HG03520 (cell line): ENCODE results near the gene FGF6.
"Not testable (repeated sequence)": the region's sequence is repeated elsewhere in the genome, so short reads cannot be mapped to it uniquely, and the experiment has no call there.

Experiments
- ATAC-seq: cut with Tn5 transposase; IDR thresholded peaks from one replicate; pipeline ENCODE4 v1.9.1; 2021; ENCODE audit warnings: mild to moderate bottlenecking, moderate library complexity; ENCODE audit not compliant: unreplicated experiment

The FGF6 gene

DNA sequence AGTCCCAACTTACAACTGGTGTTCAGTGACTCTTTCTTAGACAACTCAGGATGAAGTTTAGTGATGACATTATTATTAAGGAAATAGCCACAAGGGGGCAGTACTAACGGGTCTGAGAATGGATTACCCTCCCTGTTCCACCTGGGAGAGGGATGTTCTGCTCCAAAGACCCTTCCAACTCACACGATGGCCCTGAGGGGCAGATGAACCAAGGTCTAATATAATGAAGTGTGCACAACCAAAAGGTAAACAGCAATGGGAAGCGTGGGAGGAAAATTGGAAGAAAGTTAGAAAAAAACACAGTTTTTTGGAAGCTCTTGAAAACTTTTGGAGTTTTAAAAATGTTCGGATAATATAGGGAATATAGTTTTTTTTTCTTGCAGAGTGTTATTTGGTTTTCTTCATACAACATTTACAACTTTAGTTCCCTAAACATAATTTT, 24.0 kb downstream of the FGF6 start:
- no peak for ATAC-seq

DNA sequence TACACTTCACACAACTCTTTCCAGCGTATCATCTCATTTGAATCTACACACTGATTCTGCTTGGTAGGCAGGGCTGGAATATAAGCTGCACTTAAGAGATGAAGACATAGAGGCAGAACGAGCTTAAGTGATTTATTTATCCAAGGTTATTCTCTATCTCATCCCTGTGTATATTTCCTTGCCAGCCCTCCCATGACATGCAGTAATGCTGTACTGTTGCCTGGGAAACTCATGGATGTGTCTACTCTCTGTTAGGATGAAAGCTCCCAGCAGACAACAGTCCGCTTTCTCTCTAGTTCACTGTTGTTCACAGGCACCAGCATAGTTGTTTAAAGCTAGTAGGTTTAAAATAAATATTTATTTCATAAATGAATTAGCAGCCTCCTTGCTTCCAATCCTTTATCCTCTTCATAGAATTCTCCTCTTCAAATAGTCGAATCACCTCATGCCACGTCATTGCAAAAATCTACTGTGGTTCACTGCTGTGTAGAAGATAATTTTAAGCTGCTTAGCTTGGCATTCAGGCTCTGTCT, 25.4 kb downstream of the FGF6 start:
- ATAC-seq, result no peak

DNA sequence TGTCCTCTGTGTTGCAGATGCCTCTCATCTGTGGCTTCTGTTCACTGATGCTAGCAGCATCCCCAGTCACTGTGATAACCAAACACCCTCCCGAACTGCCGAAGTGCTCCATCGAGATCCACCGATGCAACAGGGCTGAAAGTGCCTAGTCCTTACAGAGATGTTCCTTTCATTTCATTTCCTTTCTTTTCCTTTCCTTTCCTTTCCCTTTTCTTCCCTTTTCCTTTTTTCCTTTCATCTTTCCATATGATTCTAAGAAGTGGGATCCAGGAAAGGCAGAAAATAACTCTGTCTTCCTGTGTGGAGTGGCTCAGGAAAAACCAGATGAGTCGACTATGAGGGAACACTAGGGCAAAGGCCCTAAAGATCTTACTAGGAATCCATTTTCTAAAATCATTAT, 26.7 kb downstream of the FGF6 start:
- ATAC-seq, result no peak

DNA sequence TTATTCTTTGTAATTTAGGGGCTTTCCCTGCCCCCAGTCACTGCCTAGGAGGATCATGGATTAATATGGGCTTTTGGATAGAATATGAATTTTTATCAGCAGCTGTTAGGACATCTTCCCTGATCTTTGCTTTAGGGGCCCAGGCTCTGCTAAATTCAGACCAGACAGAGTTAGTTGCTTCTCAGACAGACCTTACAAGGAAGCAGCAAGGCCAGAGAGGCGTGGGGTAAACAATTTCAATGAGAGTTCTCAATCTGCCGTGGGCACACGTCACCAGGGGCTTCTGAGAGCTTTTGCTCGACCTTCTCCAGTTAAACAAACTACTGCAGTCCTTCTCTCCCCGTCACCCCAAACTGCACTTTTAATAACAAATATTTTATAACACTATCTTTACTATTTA, 27.7 kb downstream of the FGF6 start:
- no peak for ATAC-seq

DNA sequence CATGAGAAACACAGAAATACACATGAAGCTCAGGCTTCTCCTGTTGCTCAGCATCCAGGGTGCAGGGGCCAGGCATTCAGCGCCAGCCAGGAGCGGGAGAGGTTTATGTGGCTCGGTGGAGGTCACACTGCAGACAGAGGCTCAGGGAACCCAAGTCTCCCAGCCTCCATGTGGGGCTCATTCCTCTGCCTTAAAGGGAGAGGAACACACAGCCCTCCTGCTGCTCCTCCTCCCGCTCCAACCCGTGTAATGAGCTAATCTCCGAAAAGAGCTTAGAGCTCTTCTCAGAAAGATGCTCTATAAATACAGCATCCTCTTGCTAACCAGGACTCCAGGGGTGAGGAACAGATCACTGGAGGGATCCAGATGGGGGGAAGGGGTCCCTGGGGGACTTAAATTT, 28.2 kb downstream of the FGF6 start:
- ATAC-seq, result no peak

DNA sequence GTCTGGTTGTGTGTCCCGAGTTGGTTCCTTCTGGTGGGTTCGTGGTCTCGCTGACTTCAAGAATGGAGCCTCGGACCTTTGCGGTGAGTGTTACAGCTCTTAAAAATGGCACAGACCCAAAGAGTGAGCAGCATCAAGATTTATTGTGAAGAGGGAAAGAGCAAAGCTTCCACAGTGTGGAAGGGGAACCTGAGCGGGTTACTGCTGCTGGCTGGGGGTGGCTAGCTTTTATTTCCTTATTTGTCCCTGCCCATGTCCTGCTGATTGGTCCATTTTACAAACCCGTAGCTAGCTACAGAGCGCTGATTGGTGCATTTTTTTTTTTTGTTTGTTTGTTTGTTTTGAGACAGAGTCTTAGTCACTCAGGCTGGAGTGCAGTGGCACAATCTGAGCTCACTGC, 29.3 kb downstream of the FGF6 start:
- no peak for ATAC-seq

DNA sequence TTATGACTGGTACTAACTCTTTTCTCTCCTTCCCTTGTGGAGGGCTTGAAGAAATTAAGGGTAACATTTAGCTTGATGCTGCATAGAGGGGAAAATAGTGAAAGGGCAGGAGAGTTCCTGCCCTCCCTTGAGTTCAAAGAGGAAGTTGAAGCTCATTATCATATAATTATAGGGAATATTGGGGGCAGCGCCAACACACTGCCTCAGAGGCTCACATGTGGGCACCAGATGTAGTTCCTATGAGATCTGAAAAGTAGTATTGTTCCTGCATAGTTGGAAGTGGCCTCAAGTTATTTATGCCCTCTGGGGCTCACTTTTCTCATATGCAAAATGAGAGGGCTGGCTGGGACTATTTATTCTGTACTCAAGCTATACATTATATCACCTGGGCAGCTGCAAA, 33.1 kb downstream of the FGF6 start:
- no peak for ATAC-seq

DNA sequence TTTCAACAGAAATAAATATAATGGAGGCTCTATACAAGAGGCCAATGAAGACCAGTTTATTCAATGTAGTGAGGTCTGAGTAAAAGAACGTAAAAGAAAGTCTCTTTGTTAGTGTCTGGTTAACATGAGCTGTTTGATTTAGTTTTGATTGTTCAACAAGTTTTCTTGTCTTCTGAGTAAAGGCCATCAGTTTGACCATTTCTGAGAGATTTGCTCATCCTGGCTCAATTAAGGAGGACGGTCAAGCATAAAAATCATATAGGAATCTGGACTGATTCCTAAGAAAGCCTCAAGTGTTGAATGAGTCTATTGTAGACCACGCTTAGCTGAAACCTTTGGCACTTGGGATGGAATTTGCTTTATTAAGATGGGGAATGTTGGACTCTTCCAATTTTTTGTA, 33.6 kb downstream of the FGF6 start:
- no peak for ATAC-seq

DNA sequence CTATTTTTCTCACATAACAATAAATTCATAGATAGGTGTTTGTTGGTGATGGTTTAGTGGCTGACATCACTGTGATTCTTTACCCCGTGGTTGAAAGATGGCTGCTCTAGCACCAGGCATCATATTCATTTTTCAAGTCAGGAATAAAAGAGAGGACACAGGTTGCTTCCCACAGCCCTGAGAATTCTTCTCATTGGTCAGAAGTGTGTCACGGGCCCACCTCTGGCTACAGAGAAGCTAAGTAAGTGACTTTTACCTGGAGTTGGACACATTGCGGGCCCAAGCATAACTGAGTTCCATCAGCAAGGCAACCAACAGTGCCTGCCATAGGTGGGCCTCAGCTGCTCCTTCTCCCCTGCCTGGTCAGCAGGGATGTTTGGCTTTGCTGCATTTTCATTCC, 38.5 kb downstream of the FGF6 start:
- no peak for ATAC-seq

DNA sequence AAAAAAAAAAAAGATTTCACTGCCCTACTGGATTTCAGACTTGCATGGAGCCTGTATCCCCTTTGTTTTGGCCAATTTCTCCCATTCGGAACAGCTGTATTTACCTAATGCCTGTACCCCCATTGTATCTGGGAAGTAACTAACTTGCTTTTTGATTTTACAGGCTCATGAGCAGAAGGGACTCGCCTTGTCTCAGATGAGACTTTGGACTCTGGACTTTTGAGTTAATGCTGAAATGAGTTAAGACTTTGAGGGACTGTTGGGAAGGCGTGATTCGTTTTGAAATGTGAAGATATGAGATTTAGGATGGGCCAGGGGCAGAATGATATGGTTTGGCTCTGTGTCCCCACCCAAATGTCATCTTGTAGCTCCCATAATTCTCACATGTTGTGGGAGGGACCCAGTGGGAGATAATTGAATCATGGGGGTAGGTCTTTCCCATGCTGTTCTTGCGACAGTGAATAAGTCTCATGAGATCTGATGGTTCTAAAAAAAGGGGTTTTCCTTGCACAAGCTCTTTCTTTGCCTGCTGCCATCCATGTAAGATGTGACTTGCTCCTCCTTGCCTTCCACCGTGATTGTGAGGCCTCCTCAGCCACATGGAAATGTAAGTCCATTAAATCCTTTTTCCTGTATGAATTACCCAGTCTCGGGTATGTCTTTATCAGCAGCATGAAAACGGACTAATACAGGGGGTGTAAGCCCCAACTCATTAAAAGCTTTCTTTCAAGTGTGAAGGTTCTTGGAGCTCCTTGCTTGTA, 40.6 kb downstream of the FGF6 start:
- ATAC-seq, result not testable (repeated sequence)

DNA sequence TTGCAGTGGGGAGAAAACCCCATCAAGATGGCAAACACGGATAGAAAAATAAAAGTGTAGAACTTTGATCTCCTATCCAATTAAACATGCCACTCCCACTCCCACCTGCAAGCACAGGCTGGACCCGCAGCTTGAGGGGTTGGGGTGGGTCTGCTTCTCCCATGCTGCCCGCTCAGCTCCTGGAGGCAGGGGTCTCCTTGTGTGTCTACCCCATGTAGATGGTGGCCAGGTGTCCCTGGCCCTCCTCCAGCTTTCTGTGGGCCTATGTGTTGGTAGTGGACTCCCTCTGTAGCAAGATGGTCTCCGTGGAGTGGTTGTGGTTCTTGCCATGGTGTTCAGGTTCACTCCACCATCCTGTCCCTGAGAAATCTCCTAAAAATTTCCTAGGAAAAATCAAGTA, 42.6 kb downstream of the FGF6 start:
- ATAC-seq, result no peak

DNA sequence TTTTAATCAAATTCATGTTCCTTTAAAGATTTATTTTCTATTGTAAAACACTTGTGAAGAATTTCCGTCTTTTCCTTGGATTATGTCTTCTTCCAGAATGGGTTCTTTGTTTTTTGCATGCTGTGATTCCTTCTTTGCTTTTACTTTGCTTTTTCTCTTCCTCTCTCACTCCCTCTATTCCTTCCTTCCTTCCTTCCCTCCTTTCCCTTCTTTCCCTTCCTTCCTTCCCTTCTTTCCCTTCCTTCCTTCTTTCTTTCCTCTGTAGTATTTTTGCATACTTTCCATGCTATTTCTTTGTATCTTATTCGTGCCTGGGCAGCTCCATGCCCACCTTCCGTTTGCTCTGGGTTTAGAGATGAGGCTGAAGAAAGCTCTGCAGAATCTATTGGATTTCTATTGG, 44.5 kb downstream of the FGF6 start:
- no peak for ATAC-seq

DNA sequence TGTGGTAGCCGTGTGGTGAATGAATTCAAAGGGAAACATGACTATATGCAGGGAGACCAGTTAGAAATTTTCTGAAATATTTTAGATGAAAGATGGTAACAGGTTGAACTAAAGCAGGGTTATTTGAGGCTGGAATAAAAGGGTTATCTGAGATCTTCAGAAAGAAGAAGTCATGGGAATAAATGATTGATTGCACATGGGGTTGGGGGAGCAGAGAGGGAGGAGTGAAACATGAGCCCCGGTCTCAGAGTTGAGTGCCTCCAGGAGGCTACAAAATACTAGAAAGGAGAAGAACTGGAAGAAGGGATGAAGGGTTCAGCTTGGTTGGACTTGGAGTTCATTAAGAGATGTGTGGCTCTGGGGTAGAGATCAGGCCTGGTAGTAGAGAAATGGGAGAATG, 49.8 kb downstream of the FGF6 start:
- ATAC-seq, result no peak

DNA sequence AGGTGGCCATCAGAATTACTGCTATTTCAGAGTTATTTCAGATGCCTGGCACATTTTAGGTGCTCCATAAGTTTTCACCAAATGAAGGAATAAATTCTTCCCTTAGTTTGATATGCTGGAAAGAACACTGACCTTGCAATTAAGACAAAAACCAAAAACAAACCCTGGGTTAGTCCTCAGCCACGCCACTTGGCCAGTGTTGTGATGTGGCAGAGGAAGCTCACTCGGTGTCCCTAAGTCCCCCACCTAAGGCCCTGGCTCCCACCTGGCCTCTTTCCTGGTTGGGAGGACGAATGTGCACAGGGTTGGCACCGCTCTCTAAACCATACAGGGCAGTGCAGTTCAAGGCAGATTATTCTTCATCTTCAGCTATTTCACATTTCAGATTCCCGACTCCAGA, 52.4 kb downstream of the FGF6 start:
- no peak for ATAC-seq

DNA sequence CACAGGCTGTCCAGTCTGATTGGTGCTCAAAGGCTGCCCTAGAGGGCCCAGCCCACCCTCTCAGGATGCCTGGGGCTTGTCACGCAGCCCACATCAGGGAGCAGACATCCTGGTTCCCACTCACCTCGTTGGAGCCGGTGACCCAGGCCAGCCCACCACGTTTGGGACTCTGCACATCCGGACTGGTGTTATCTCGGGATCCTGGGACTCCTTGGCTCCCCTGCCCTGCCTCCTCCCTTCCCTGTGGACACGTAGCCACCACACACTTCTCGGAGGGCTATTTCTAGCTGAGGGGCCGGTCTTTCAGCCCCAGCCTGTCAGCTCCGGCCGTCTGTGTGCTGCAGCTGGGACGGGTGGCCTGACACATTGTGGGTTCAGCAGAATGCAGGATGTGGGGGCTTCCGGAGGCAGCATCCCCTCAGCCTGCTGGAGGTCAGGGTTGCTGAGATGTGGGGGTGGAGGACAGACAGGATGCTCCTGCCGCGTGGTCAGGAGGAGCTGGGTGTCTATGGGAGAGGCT, 53.3 kb downstream of the FGF6 start:
- ATAC-seq, result no peak

DNA sequence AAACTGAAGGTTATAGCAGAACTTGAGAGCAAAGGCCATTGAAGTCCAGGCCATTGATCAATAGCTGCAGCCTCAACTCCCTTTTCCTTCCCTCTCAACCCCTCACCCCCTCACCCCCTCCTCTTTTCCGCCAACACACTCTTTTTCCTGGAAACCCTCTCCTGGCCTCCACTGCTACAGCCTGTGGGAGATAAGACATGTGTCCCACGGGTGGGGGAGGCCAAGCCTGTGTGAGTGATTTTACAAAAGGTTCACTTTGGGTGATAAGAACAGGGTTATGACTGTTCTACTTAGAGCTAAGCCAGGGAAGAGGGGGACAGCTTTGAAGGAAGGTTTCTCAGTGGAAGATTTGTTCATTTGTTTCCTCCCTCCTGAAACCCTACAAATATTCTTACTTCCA, 57.0 kb downstream of the FGF6 start:
- no peak for ATAC-seq

DNA sequence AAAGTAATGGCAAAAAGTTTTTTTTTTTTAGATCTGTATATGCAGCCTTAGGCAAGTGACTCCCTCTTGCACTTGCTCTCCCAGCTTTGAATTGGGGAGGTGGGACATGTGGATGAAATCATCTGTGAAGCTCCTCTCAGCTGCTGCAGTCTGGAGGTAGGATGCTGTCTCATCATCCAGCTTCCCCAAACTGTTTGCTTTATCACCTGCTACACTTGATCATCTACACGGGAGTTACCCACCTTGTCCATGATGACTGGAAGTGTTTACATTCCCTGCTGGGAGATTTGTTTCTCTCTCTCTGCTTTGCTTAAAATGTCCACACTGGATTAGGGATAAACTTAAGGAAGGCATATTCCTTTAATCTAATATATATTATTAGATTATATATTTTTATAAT, 57.6 kb downstream of the FGF6 start:
- ATAC-seq, result no peak

DNA sequence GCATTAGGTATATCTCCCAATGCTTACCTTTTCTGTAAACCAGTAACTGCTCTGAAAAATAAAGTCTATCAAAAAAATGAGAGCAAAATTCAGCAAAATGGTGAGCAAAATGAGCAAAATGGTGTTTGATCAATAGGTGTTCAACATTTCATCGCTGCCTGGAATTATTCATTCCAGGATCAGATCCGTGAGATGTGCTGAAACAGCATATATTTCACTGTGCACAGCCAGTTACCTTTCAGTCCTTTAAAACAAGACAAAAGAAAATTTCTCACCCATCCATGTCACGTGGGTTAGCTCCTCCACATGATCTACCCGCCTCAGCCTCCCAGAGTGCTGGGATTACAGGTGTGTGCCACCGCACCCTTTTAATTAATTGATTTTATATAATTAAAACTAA, 58.0 kb downstream of the FGF6 start:
- no peak for ATAC-seq

DNA sequence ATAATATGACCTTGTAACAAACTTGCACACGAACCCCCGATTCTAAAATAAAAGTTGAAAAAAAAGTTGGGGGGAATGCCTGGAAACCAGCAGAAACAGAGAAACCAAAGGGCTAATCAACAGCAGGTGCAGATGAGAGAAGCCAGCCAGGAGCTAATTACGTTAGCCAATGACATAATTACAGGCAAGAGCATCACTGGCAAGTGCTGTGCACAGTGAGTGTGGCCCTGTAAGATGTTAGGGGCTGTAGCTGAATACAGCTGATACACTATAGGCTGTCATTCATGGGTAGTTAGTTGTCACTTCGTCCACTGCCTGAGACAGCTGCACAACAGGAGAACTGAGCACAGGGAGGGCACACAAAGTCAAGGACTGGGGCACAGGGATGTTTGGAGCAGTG, 58.8 kb downstream of the FGF6 start:
- ATAC-seq, result no peak
